GM18858 (cell line): ENCODE results near the gene TCF7.

ENCODE experiments used
- ATAC-seq: cut with Tn5 transposase; IDR thresholded peaks from one replicate; pipeline ENCODE4 v1.9.1; 2021; ENCODE audit not compliant: unreplicated experiment

TCF7 gene

DNA sequence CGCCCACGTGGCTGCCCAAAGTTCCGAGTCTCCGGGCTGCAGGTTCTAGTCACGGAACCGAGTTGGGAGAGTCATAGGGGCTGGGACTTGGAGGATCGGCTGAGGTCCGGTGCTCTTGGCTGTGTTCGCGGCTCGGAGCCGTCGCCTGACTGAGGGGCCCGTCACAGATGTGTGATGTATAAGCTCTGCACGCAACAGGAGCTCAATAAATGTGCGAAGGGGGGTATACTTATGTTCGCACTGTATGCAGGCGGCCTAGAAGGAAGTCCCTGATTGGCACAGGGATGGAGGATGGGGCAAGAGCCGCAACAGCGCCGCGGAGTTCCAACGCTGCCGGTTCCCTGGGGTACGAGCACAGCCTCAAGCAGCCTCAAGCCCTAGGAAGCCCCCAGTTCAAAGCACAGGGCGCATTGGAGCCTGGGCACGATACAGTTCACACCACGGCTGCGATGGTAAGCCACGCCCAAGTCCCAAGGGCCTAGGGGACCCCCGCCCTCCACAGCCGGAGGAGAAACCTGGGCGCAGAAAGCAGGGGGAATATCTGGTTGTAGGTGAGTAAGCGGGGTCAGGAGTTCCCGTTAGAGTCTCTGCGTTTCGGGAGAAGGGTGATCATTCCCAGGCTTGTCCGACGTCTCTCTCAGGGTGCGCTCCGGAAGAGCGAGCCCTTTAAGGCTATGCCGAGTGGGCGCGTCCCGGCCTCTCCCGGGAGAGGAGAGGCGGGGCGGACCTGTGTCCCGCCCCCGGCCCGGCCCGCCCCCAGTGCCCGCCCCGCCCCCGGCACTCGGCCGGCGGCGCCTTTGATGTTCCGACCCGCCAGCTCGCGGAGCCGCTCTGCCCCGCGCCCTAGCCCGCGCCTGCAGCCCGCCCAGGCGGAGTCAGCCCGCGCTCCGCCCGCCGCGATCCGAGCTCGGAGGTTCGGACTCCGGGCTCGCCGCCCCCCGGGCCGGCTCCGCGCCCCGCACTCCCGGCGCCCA, at the start of gene TCF7:
Gene TCF7, plus strand, starts transcription at position 780 of the 974 bp plus-strand sequence. CDS start 226 bp downstream, outside the sequence.
- ATAC-seq: peak; percentile 69

GRCh38 chr5:134069553-134069952, 44.9 kb upstream of the TCF7 start:
- ATAC-seq: no peak

DNA sequence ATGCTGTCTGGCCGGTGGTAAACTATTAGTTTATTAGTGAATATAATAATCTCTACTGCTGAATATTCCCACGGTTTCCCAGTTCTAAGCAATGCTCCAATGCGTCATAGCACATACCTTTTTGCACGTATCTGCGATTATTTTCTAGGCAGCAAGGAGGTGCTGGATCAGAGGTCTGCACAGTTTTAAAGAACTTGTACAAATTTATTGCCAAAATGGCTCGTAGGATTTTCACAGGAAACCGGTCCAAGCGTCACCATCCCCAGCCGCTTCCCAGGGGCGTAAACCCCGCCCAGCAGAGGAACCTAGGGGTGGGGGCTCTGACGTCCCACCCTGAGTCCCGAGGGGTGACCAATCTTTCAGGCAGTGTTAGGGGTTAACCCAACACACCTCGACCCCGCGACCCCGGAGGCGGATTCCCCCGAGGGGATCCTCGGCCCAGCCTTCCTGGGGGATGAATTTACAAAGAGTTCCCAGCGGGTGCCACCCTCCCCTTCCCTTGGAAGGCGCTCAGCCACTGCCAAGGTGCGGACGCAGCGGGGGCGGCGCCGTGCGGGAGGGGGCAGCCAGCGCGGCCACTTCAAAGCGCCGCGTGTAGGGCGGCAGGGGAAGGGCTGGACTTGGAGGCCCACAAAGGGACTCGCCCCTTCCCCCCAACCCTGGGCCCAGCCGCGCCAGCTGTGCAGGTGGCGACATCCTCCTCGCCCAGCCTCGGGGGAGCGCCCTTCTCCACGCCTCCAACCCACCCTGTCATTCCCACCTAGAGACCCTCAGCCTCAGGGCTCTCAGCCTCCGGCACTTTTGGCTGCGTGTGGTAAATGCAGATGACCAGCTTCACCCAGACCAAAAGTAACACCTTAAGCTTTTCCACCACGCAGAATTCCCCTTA, 43.5 kb upstream of the TCF7 start:
- no peak for ATAC-seq

DNA sequence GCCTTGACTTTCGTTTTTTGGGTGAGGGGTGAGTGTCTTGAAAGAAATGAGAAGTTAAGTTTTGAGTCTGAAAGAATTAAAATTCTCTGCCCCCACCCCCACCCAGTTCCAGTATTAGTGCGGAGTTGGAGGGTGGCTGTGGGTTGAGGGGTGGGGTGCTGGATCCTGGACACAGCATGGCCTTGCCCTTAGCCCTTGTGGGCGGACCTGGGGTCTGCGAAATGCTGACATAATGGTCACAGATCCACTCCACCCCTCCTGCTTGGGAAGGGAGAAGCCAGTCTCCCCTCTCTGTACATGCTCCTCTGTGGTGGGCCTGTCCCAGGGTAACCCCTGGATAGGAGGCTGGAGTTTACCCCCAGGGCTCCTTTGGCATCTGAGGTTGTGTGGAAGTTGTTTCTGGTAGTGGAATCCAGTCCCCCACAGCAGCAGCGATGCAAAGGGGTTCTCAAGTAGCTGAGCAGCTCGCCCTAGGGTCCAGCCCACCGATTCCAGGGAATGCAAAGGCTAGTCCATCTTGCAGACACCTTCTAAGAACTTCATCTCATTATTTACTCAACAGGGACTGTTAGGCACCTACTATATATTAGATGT, 42.8 kb upstream of the TCF7 start:
- ATAC-seq: no peak

DNA sequence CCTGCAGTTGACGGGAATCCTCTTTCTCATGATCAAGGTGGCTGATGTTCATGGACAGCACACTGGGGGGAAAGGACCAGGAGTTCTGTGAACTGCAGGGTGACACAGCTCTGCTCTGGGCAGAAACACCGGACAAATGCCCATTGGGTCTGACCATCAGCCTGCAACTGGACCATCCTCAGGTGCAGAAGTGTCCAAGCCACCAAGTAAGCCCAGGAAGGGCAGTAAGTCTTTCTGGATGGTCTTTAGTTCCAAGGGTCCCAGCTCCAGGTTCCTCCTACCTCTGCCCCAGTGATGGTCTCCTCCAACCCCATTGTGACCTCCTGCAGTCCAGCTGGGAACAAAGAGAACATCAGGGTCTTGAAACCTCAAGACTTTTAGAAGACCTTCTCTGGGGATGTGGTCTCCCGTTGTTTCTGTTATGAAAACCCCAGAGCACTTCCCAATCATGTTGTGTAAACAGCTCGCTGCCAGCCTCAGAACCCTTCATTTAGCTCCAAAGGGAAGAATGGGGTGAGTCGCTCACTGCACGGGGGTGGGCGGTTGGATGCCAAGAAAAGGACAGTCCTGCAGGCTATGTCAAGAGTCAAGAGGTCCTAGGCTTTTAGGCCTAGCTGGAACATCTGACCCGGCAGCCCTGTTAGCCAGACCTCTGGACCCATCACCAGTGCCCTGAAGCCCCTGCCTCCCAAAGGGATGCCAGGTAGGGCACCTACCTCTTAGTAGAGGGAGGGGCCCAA, 41.8 kb upstream of the TCF7 start:
- no peak for ATAC-seq

GRCh38 chr5:134073404-134073803, 41.1 kb upstream of the TCF7 start:
- ATAC-seq: no peak

GRCh38 chr5:134075102-134075501, 39.4 kb upstream of the TCF7 start:
- no peak for ATAC-seq

DNA sequence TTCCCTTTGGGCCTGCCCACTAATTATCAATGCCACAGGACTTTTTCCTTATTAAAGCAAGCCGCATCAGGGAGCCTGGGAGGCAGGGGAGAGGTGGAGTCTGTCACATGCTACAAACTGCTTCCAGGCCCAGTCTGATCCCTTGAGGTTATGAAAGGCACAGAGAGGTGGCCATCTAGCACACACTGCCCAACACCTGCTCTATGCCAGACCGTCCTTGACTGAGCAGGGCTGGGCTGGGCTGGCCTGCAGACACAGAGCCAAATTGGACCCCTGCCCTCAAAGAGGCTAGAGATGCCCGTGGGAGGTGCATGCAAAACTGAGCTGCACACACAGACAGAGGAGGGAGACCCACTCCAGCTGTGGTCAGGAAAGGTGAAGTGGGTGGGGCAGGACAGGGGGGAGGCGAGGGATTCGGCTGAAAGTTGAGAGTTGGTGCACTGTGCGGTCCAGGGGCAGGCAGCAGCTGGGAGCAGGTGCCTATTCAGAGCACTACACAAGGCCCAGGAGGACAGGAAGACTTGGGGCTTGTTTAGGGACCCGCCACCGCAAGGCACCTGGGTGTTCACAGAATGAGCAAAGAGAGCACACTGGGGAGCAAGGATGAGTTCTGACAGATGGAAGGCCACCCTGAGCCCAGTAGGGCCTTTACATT, 36.4 kb upstream of the TCF7 start:
- ATAC-seq: no peak

GRCh38 chr5:134079748-134080581, 34.5 kb upstream of the TCF7 start:
- no peak for ATAC-seq

GRCh38 chr5:134082264-134082992, 32.1 kb upstream of the TCF7 start:
- ATAC-seq: no peak

DNA sequence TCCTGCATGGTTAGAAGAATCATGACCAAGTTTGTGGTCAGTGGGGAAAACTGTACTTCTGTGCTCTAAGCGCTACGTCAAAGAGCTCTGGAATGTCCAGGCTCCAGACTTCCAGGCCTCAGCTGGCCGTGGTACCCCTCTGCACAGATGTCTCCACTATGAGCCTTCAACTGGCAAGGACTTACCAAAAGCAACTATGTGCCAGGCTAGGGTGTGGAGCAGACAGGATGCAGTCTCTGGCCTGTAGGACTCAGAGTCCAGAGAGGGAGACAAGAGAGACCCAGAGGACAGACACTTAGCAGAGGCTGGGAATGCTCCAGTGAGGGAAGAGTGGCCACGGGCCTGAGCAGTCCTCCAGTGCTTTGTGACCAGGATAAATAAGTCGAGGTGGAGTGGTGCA, 31.0 kb upstream of the TCF7 start:
- no peak for ATAC-seq

GRCh38 chr5:134084022-134084565, 30.4 kb upstream of the TCF7 start:
- no peak for ATAC-seq

DNA sequence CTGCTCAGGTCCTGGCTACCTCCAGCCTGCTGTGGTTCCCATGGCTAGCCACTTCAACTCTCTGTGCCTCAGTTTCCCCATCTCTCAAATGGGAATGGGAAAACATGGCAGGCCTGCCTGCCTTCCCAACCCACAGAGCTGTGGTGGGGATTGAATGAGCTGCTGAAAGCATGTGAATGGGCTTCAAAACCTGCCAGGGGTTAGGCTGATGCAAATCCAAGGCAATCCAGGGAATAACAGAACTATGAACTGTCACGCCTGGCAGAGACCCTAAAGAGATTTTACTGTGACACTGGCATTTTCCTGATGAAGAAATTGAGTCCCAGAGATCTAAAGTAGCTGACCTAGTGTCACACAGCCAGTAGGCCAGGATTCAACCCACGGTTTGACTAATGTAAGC, 29.9 kb upstream of the TCF7 start:
- no peak for ATAC-seq

DNA sequence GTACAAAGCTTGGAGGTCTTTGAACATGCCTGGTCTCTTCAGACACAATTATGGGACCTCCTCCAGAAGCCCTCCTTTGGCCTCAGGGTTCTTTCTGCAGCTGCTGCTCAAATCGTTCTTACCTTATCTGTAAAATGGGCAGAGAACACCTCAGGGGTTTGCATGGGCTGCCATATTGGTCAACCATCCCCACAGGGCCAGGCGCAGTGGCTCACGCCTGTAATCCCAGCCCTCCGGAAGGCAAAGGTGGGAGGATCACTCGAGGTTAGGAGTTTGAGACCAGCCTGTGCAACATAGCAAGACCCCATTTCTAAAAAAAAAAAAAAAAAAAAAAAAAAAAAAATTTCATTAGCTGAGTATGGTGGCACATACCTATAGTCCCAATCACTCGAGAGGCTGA, 29.1 kb upstream of the TCF7 start:
- no peak for ATAC-seq

GRCh38 chr5:134086225-134086942, 28.1 kb upstream of the TCF7 start:
- no peak for ATAC-seq

DNA sequence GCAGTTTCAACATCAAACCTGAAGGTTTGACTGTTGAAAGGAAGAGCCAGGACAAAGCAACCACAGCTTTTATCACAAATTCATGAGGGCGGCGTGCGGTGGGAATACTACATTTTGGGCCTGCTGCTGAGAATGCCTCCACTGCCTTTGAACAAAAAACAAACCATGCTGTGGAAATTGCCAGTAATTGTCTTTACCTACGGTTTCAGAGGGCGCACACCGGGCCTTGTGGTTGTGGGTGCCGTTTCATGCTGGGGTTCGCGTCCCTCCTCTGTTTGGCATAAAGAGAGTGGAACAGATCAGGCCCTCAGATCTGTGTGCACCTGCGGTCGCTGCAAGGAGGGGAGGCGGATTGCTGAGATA, 27.6 kb upstream of the TCF7 start:
- ATAC-seq: no peak

GRCh38 chr5:134088291-134088690, 26.2 kb upstream of the TCF7 start:
- ATAC-seq: no peak
